Hematopoietic multipotent progenitor cell treated with erythropoietin and hydrocortisone succinate and interleukin-3 and kit ligand, for 4 days (in vitro differentiated cells): ENCODE measurements around the gene MVB12B.
A peak's percentile ranks its signal among the peaks of the same experiment; 100 is the strongest.

Experiments
- DNase-seq: peaks from one replicate; pipeline ENCODE4 v3.0.0-alpha.2; 2015

MVB12B gene

GRCh38 chr9:126304207-126304970 lies 22.2 kb upstream of the MVB12B start:
- no peak for DNase-seq

- no peak for DNase-seq
Observed at GRCh38 chr9:126304971-126305320, 21.7 kb upstream of the MVB12B start.

- no peak for DNase-seq
Observed at GRCh38 chr9:126306071-126306647, 20.5 kb upstream of the MVB12B start.

- no peak for DNase-seq
Observed at GRCh38 chr9:126307322-126308061, 19.1 kb upstream of the MVB12B start.

DNA sequence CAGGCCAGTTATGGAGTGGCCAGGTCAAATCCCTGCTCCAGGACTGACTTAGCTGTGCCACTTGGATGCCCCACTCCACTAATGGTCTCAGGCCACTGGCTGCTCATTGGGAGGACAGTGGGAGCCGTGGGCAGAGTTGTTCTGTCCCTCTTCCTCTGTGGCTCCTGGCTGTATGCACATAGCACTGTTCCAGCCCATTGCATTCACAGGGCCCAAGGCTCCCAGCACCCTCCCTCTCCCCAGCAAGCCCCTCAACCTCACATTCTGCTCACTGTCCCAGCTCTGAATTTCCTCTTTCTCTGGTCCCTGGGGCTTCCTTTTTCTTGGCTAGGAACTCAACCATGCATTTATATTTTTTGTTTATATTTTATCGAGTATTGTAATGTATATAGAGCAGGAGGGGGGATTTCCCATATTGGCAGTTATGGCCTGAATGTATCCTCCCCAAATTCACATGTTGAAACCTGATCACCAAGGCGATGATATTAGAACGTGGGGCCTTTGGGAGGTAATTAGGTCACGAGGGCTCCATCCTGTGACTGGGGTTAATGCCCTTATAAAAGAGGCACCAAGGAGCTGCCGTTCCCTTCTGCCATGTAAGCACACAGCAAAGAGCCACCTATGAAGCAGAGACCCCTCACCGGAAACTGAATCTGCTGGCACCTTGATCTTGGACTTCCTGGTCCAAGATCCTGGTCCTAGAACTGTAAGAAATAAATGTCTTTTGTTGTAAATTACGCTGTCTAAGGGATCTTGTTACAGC lies 17.0 kb upstream of the MVB12B start:
- no peak for DNase-seq

GRCh38 chr9:126312584-126313551 lies 13.8 kb upstream of the MVB12B start:
- DNase-seq, result no peak

DNA sequence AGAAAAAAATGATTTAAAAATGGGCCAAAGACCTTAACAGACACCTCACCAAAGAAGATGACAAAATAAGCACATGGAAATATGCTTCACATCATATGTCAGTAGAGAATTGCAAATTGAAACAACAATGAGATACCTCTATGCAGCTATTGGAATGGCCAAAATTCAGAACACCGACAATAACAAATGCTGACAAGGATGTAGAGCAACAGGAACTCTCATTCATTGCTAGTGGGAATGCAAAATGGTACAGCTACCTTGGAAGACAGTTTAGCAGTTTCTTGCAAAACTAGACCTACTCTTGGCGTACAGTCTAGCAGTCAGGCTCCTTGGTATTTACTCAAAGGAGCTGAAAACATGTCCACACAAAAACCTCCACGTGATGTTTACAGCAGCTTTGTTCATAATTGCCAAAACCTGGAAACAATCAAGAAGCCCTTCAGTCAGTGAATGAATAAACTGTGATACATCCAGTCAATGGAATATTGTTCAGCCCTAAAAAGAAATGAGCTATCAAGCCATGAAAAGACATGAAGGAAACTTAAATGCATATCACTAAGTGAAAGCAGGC lies 10.5 kb upstream of the MVB12B start:
- DNase-seq, result no peak

GRCh38 chr9:126317513-126317912 lies 9.1 kb upstream of the MVB12B start:
- peak; percentile 70 for DNase-seq

DNA sequence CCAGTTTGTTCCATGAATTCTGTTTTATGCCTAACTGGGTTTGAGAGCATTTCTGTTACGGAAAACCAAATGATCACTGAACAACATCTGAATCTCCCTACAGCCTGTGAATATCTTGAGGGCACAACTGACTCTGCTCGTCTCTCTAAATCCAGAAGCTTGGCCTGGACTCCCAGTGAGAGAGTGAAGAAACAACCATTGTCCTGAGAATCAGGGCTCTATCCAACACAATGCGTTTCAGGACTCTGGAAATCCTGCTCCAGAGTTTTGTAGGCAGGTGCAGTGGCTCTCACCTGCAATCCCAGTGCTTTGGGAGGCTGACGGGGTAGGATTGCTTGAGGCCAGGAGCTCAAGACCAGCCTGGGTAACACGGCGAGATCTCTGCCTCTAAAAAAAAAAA lies 7.8 kb upstream of the MVB12B start:
- DNase-seq, result no peak

DNA sequence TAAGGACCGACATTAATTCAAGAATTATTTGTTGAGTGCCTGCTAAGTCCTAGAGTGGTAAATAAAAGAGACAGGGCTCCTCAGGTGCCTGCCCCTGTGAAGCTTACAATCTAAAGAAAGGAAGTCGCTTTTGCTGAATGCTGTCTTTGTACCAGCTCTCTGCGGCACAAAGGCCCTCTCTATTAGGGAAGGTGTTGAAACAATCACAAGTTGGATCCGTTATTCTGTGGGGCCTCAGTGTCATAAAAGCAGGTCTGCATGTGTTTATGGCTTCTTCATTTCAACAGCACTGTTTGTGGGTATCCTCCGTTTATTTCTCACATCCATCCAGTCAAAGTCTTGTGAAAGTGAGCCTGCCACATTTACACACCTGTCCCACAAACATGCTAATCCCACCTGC lies 7.0 kb upstream of the MVB12B start:
- DNase-seq, result no peak

- no peak for DNase-seq
Observed at GRCh38 chr9:126320158-126320922, 6.3 kb upstream of the MVB12B start.

DNA sequence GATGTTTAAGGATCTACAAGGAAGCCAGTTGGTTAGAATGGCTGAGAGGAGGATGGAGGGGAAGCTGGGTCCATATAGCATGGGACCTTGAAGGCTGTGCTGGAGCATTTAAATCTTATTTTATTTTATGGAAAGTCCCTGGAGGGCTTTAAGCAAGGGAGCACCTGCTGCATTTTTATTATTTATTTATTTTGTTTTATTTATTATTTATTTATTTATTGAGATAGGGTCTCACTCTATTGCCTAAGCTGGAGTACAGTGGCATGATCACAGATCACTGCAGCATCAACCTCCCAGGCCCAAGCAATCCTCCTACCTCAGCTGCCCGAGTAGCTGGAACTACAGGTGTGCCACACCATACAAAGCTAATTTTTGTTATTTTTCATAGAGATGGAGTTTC lies 4.9 kb upstream of the MVB12B start:
- no peak for DNase-seq

- DNase-seq, result no peak
Observed at GRCh38 chr9:126325821-126326220, 808 bp upstream of the MVB12B start.

DNA sequence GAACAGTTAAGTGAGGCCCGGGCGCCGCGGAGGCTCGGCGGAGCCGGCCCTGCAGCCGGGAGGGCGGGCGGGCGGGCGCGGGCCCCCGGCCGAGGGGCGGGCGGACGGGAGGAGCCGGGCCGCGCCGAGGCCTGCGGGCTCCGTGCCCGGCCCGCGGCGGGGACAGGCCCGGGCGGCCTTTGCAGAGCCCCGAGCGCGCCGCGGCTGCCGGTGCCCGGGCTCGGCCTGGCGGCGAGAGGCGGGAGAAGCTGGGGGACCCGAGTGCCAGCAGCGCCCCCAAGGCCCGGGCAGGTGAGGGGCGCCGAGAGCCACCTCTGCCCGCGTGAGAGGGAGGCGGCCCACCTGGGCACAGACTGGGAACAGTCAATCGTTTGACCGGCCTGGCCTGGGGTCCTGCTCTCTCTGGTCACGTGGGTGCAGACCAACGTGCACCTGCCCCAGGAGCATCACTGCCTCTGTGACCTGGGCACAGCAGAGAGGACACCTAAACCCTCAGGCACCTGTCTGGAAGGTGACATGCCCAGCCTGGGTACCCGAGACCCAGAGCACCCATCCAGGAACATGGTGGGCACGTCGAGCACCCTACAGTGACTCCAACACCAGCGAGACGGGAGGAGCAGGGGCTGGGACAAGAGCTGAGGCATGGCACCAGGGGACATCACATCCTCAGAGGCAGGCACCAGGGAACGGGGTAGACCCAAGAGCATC lies 531 bp downstream of the MVB12B start:
- peak; percentile 20 for DNase-seq

- DNase-seq, result peak; percentile 37
Observed at GRCh38 chr9:126327714-126328185, 1.1 kb downstream of the MVB12B start.

GRCh38 chr9:126328407-126328806 lies 1.8 kb downstream of the MVB12B start:
- DNase-seq, result no peak

- DNase-seq, result no peak
Observed at GRCh38 chr9:126329476-126330275, 3.0 kb downstream of the MVB12B start.

- no peak for DNase-seq
Observed at GRCh38 chr9:126330536-126330935, 3.9 kb downstream of the MVB12B start.
